Inflammatory macrophage treated with lipopolysaccharide for 1 hour (primary cell): ENCODE results near the gene ATG16L2.
"Not testable (repeated sequence)": the region's sequence is repeated elsewhere in the genome, so short reads cannot be mapped to it uniquely, and the experiment has no call there.

Source experiments
- DNase-seq, 2 donors: peaks; one replicate each; pipeline ENCODE4 v3.0.0-alpha.2; 2020 to 2022

ATG16L2 gene

DNA sequence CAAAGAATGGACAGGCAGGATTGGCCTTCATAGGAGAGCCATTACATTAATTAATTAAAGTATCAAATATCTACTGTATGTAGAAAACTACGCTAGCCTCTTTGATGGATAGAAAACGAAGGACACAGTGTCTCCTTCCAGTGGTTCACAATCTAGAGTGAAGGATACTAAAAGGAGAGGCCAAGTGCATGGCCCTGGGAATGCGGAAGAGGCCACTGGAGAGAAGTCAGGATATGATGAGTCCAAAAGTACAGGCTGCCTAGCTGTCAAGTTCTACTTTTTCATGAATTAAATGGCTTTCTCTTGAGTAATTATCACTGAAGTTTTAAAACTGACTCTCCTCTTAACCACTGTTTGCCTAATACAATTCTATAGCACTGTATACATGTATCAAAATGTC, 41.9 kb downstream of the ATG16L2 start:
- no peak for DNase-seq

DNA sequence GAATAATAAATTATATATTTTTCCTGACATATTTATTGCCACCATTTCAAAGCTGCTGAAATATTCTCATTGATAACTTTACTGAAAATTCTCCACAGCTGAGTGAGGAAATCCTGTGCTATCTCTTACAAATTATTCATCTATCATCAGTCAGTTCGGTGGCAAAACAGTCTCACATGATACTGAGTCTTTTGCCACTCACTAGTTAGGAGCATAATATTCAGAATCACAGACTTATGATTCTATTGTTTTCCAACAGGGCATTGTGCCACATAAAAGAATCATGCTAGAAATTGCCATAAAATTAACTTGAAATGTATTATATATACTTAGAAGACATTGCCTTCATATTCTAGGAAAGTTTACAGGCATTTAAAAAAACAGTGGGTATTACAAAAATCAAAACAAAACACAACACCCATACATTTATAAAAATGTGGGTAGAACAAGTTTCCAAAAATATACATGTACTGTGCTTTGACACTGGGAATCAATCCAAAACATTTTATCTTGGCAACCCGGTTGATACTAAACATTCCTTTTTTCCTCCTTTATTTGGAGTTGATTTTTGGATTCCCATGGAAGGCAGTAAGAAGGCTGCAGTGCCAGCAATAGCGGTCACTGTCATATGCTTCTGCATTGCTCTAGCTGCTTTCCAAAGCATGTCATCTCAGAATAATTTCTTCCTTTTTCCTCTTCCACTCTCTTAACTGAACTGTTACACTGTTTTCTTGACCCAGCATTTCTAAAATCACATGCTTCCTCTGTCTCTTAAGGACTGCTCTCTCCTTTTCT, 42.5 kb downstream of the ATG16L2 start:
- peak in 1 of 2 donors; percentile 61 for DNase-seq

- DNase-seq, result not testable (repeated sequence)
These were observed 44.1 kb downstream of the ATG16L2 start for GRCh38 chr11:72858267-72858666.

- peak in 1 of 2 donors; percentile 45 for DNase-seq
These were observed 44.9 kb downstream of the ATG16L2 start for GRCh38 chr11:72859126-72859525.

DNA sequence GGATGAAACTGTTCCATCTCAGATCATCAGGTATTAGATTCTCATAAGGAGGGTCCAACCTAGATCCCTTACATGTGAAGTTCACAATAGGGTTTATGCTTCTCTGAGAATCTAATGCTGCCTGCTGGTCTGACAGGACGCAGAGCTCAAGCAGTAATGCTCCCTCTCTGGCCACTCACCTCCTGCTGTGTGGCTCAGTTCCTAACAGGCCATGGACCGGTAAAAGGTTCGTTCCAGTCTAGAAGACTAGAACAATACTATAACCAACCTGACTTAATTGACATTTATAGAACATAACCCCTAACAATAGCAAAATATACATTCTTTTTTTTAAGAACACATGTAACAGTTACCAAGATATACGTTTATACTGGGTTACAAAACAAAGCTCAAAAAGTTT, 45.8 kb downstream of the ATG16L2 start:
- DNase-seq, result no peak

DNA sequence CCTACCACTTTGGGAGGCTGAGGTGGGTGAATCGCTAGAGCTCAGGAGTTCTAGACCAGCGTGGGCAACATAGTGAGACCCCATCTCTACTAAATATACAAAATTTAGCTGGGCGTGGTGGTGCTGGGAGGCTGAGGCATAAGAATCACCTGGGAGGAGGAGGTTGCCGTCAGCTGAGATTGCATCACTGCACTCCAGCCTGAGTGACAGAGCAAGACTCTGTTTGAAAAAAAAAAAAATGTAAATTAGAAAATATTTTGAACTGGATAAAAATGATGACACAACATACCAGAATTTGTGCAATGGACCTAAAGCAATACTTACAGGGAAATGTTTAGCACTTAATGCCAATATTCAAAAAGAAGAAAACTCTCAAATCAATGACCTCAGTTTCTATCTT, 46.4 kb downstream of the ATG16L2 start:
- no peak for DNase-seq

DNA sequence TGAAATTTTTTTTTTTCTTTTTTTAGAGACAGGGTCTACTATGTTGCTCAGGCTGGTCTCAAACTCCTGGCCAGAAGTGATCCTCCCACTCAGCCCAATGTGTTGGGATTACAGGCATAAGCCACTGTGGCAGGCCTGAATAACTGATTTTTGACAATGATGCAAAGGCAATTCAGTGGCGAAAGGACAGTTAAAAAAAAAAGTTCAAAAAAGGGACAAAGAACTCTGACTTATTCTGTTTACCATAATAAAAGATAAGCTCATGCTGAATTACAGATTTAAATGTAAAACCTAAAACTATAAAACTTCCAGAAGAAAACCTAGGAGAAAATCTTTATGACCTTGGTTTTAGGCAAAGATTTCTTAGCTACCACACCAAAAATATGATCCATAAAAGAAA, 48.9 kb downstream of the ATG16L2 start:
- DNase-seq, result no peak

DNA sequence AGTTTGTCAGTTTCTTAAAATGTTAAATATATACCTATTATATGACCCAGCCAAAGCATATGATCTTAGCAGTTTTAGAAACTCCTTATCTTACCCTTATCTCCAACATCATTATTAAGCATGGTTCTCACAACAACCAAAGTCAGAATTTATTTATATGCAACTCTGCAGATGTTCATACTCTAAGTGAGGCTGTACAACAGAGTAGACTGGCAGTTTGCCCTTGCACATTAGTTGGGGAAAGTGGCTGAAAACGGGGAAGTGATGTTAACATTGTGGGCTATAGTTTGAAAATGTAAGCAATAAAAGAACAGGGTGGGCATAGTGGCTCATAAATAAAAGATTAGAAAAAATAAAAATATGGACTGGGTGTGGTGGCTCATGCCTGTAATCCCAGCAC, 49.7 kb downstream of the ATG16L2 start:
- no peak for DNase-seq

GRCh38 chr11:72864702-72865655, 50.8 kb downstream of the ATG16L2 start:
- no peak for DNase-seq

DNA sequence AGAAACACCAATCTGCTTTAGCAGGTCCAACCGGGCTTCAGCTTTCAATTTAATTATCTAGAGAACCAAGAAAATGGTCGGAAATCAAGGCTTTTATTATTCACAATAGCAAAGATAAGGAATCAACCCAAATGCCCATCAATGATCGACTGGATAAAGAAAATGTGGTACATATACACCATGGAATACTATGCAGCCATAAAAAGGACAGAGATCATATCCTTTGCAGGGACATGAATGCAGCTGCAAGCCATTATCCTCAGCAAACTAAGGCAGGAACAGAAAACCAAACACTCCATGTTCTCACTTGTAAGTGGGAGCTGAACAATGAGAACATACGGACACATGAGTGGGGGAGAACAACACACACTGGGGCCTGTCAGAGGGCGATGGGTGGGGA, 53.8 kb downstream of the ATG16L2 start:
- no peak for DNase-seq

GRCh38 chr11:72869831-72870230, 55.6 kb downstream of the ATG16L2 start:
- no peak for DNase-seq

DNA sequence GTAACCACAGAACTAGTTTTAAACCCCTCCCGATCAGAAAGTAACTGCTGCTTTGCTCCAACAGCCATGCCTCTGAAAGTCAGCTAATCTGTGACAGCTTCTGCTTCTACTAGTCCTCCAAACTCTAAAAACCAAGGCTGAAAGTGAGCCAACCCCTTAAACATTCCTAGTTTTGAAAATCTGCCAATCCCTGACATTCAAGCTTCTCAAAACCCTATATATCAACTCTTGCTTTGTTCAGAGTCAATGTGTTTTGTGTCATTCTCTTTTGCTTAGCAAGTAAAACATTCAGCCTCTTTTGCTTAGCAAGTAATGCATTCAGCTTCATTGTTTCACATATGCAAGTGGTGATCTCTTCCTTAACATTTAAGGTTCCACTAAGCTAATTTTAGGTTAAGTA, 56.9 kb downstream of the ATG16L2 start:
- DNase-seq, result no peak

DNA sequence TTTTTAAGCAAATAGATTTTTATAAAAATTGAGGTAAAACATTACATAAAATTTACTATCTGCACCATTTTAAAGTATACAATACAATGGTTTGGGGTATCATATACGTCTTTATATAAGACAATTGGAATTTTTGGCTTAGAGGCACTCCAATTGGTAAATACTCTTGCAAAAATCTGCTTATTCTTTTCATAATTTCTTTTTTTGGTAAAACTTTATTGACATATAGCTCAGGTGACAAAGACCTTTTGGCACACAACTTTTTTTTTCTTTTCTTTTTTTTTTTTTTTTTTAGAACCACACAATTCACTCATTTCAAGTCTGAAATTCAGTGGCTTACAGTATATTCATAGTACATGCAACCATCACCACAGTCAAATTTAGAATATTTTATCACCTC, 57.8 kb downstream of the ATG16L2 start:
- no peak for DNase-seq

DNA sequence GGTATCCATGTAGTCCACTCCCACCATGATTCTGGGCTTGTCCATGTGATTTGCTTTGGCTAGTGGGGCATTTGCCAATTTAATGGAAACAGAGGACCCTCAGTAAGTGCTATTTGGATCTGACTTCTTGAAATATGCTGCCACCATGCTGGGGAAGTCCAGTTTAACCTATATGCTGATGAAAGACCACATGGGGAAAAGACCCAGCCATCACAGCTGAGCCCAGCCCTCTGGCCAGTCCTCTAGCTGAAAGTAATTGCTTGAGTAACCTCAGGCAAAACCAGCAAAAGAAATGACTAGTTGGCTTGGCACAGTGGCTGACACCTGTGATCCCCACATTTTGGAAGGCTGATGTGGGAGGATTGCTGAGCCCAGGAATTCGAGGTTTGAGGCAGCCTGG, 61.5 kb downstream of the ATG16L2 start:
- DNase-seq, result peak in 1 of 2 donors; percentile 9

DNA sequence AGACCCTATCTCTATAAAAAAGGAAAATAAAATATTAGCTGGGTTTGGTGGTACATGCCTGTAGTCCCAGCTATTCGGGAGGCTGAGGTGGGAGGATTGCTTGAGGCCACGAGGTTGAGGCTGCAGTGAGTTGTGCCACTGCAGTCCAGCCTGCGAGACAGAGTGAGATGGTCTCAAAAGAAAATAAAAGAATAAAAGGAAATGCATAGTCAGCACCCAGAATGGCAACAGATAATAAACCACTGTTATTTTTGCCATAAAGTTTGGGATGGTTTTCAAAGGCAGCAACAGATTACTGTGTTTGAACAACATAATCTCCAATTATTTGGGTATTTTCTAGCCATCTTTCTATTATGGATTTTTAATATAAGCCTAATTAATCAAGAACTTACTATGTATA, 61.9 kb downstream of the ATG16L2 start:
- DNase-seq, result no peak
